ENCODE measurements around the gene C12orf57. TPM values are rescaled to one million over a fixed set of nuclear protein-coding genes. Genes with fewer than 3 reads are reported as not detected.

C12orf57 gene
- total and polyA plus RNA-seq, 5 donors from 2014 or later, result 186 to 410 (median 329) TPM

DNA sequence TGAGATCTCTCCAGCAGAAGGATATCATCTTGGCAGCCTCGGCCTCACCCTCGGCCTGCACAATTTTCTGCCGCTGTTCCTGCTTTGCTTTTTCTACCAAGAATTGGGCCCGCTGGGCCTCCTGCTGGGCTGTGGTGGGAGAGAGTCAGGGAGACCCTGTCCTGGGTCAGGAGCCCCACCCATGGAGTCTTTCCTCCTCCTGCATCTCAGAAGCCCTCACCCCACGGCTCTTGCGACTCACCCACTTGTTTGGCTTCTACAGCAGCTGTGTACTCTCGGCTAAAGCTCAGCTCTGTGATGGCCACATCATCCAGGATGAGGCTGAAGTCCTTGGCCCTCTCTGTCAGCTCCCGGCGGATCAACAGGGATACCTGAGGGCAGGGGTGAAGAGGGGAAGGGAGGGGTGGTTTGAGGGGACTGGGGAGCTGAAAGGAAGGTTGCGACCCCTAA is 23.9 kb downstream of the C12orf57 start:
- DNase-seq (no peak), ATAC-seq (ENCODE audit: low read depth in 2 of 2) (no peak)
- H3K27ac Mint-ChIP-seq, result no peak overlapping the region
- no peak overlapping the region for H3K4me3 ChIP-seq (ENCODE audit: low read depth, low read length)
- H3K9me3 ChIP-seq (ENCODE audit: control insufficient read depth in 2 of 2, low read length in 2 of 2), result no peaks in the 10 kb centered on the region
- peaks cover 17 to 59% (median 35%) of the 10 kb centered on the region in 4 donors for H3K4me1 Mint-ChIP-seq
- no peaks in the 10 kb centered on the region for H3K9me3 Mint-ChIP-seq
- peaks cover 20% of the 10 kb centered on the region for H3K36me3 Mint-ChIP-seq
- H3K4me1 ChIP-seq (ENCODE audit: control insufficient read depth, insufficient read depth, low read length, poor library complexity, severe bottlenecking), result peaks cover 36% of the 10 kb centered on the region
- no peaks in the 10 kb centered on the region for H3K27me3 Mint-ChIP-seq
- no peaks in the 10 kb centered on the region for H3K27me3 ChIP-seq (ENCODE audit: control insufficient read depth, insufficient read depth, low read length)
- peak overlapping the region in 3 of 4 donors; percentile 31 to 61 (median 51) for H3K4me3 Mint-ChIP-seq
- no peak overlapping the region for H3K27ac ChIP-seq (ENCODE audit: insufficient read depth, low read length, poor library complexity, severe bottlenecking)
- H3K36me3 ChIP-seq (ENCODE audit: control insufficient read depth, insufficient read depth, low read length), result peaks cover 42% of the 10 kb centered on the region

DNA sequence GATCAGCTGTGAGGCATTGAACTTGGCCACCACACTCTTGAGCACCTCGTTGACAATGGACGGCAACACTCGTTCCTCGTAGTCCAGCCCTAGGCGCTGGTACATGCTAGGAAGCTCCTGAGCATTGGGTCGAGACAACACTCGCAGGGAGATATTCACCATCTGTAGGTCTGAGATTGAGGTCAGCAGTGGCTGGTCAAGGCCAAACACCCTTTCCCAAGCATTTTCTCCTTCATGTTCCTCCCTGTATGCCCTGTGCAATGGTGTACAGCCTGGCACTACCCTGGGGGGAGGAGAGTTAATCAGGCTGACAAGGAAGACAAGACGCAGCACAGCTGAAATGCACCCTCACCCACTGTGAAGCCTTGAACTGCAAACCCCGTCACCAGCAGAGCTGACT is 24.6 kb downstream of the C12orf57 start:
- no peaks in the 10 kb centered on the region for H3K27me3 ChIP-seq (ENCODE audit: control insufficient read depth, insufficient read depth, low read length)
- no peaks in the 10 kb centered on the region for H3K9me3 ChIP-seq (ENCODE audit: control insufficient read depth in 2 of 2, low read length in 2 of 2)
- no peak for DNase-seq
- peak overlapping the region; percentile 64 for H3K4me3 ChIP-seq (ENCODE audit: low read depth, low read length)
- H3K36me3 ChIP-seq (ENCODE audit: control insufficient read depth, insufficient read depth, low read length), result peaks cover 42% of the 10 kb centered on the region
- no peak overlapping the region for H3K27ac ChIP-seq (ENCODE audit: insufficient read depth, low read length, poor library complexity, severe bottlenecking)
- peaks cover 20% of the 10 kb centered on the region for H3K36me3 Mint-ChIP-seq
- peaks cover 17 to 62% (median 38%) of the 10 kb centered on the region in 4 donors for H3K4me1 Mint-ChIP-seq
- peak overlapping the region in 2 of 3 donors; percentile 91 to 99 for H3K27ac Mint-ChIP-seq
- H3K9me3 Mint-ChIP-seq, result no peaks in the 10 kb centered on the region
- H3K4me3 Mint-ChIP-seq, result peak overlapping the region; percentile 86 to 100 (median 98)
- H3K27me3 Mint-ChIP-seq, result no peaks in the 10 kb centered on the region
- no peak for ATAC-seq (ENCODE audit: low read depth in 2 of 2)
- peaks cover 32% of the 10 kb centered on the region for H3K4me1 ChIP-seq (ENCODE audit: control insufficient read depth, insufficient read depth, low read length, poor library complexity, severe bottlenecking)

DNA sequence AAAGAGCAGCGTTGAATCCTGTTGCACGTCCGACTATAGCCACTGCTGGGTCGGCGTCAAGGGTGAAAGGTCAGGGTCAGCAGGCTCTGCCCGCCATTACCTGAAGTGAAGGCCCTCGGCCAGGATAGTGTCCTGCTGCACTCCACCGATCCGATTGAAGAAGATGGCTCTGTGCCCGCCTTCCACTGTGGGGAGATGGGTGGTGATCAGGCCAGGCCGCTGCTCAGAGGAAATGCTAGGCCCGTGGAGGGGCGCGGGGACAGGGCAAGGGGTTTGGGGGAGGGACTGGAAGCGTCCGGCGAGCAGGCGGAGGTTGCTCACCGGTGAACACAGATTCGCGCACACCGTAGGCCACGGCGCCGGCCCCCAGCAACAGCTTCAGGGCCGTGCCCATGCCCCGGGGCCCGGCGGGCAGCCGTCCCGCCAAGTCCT is 26.3 kb downstream of the C12orf57 start:
- Mint-ChIP-seq H3K27ac (peak overlapping the region; percentile 26 to 100 (median 99)), H3K4me3 (peak overlapping the region; percentile 96 to 100 (median 100)), H3K36me3 (peaks cover 20% of the 10 kb centered on the region), H3K4me1 (peaks cover 17 to 50% (median 41%) of the 10 kb centered on the region in 4 donors), H3K27me3 (no peaks in the 10 kb centered on the region), H3K9me3 (no peaks in the 10 kb centered on the region)
- no peaks in the 10 kb centered on the region for H3K9me3 ChIP-seq (ENCODE audit: control insufficient read depth in 2 of 2, low read length in 2 of 2)
- H3K4me3 ChIP-seq (ENCODE audit: low read depth, low read length), result peak overlapping the region; percentile 99
- ATAC-seq (ENCODE audit: low read depth in 2 of 2), result peak in 1 of 2 donors; percentile 0
- peak overlapping the region; percentile 90 for H3K27ac ChIP-seq (ENCODE audit: insufficient read depth, low read length, poor library complexity, severe bottlenecking)
- peaks cover 53% of the 10 kb centered on the region for H3K36me3 ChIP-seq (ENCODE audit: control insufficient read depth, insufficient read depth, low read length)
- peak in 1 of 3 donors; percentile 16 for DNase-seq
- H3K4me1 ChIP-seq (ENCODE audit: control insufficient read depth, insufficient read depth, low read length, poor library complexity, severe bottlenecking), result peaks cover 25% of the 10 kb centered on the region
- no peaks in the 10 kb centered on the region for H3K27me3 ChIP-seq (ENCODE audit: control insufficient read depth, insufficient read depth, low read length)

DNA sequence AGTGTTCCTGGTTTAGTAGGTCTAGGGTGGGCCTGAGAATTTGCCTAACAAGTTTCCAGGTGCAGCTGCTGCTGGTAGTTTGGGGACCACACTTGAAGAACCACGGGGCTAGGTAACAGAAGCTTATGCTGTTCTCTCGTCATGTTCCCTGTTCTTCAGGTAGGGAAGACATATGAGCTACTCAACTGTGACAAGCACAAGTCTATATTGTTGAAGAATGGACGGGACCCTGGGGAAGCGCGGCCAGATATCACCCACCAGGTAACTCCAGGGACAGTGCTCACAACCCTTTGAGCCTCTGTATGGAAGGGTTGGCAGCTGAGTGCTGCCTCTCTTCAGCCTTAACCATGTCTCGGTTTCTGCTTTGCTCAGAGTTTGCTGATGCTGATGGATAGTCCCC is 30.4 kb downstream of the C12orf57 start:
- ATAC-seq (ENCODE audit: low read depth in 2 of 2), result no peak
- Mint-ChIP-seq H3K27me3 (no peaks in the 10 kb centered on the region), H3K27ac (no peak overlapping the region), H3K9me3 (no peaks in the 10 kb centered on the region), H3K36me3 (peaks cover 20% of the 10 kb centered on the region), H3K4me1 (peaks cover 13 to 37% (median 27%) of the 10 kb centered on the region in 4 donors), H3K4me3 (no peak overlapping the region)
- Histone ChIP-seq H3K36me3 (ENCODE audit: control insufficient read depth, insufficient read depth, low read length) (peaks cover 51% of the 10 kb centered on the region), H3K4me3 (ENCODE audit: low read depth, low read length) (no peak overlapping the region), H3K27ac (ENCODE audit: insufficient read depth, low read length, poor library complexity, severe bottlenecking) (no peak overlapping the region), H3K4me1 (ENCODE audit: control insufficient read depth, insufficient read depth, low read length, poor library complexity, severe bottlenecking) (peaks cover 19% of the 10 kb centered on the region), H3K9me3 (ENCODE audit: control insufficient read depth in 2 of 2, low read length in 2 of 2) (no peaks in the 10 kb centered on the region), H3K27me3 (ENCODE audit: control insufficient read depth, insufficient read depth, low read length) (no peaks in the 10 kb centered on the region)
- no peak for DNase-seq

DNA sequence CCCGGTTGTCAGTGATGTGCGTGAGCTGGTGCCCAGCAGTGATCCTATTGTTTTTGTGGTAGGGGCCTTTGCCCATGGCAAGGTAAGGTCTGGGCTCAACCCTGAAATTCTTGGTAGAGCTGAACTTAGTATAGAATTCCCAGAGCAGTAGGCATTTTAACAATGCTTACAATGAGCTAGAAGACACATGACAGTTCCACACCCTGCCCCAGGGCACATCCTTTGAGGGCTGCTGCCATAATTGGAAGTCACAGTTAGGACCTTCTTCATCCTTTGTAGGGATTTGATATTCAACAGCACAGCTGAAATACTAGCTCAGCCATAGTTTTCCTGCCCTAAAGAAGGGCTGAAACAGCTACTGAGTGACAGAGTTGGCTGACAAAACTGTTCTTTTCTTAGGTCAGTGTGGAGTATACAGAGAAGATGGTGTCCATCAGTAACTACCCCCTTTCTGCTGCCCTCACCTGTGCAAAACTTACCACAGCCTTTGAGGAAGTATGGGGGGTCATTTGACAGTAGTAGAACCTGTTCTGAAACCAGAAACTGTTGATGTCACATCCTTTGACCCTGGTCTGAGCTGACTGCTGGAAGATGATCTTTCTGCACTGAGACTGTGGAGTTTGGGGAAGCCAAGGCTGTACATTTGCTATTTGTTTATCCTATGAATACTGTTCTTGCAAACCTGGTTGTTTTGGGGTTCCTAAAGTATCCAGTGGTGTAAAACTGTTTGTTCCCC is 31.6 kb downstream of the C12orf57 start:
- Mint-ChIP-seq H3K4me3 (peak overlapping the region in 1 of 4 donors; percentile 66), H3K27me3 (no peaks in the 10 kb centered on the region), H3K36me3 (peaks cover 19% of the 10 kb centered on the region), H3K9me3 (no peaks in the 10 kb centered on the region), H3K27ac (no peak overlapping the region), H3K4me1 (peaks cover 12 to 27% (median 24%) of the 10 kb centered on the region in 4 donors)
- Histone ChIP-seq H3K27ac (ENCODE audit: insufficient read depth, low read length, poor library complexity, severe bottlenecking) (no peak overlapping the region), H3K27me3 (ENCODE audit: control insufficient read depth, insufficient read depth, low read length) (no peaks in the 10 kb centered on the region), H3K36me3 (ENCODE audit: control insufficient read depth, insufficient read depth, low read length) (peaks cover 59% of the 10 kb centered on the region), H3K4me3 (ENCODE audit: low read depth, low read length) (no peak overlapping the region), H3K9me3 (ENCODE audit: control insufficient read depth in 2 of 2, low read length in 2 of 2) (no peaks in the 10 kb centered on the region), H3K4me1 (ENCODE audit: control insufficient read depth, insufficient read depth, low read length, poor library complexity, severe bottlenecking) (peaks cover 7% of the 10 kb centered on the region)
- ATAC-seq (ENCODE audit: low read depth in 2 of 2), result no peak
- DNase-seq, result no peak

DNA sequence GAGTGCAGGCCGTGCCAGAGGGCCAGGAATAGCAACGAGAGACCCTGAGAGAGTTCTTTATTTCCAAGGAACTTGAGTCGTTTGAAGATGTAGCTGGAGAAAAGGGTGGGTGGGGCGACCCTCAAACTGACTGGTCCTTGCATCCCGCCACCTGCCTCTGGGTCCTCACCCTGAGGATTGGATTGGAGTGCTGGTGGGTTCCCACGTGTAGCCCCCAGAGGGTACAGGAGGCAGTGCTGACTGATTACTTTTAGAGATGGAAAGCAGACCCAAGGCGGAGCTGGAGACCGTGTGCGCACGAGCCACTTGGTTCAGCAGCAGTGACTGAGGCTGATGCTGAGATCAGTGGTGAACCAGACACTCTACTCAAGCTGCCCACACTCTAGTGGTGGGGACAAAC is 33.8 kb downstream of the C12orf57 start:
- Histone ChIP-seq H3K9me3 (ENCODE audit: control insufficient read depth in 2 of 2, low read length in 2 of 2) (no peaks in the 10 kb centered on the region), H3K4me3 (ENCODE audit: low read depth, low read length) (no peak overlapping the region), H3K27me3 (ENCODE audit: control insufficient read depth, insufficient read depth, low read length) (no peaks in the 10 kb centered on the region), H3K27ac (ENCODE audit: insufficient read depth, low read length, poor library complexity, severe bottlenecking) (no peak overlapping the region), H3K36me3 (ENCODE audit: control insufficient read depth, insufficient read depth, low read length) (peaks cover 77% of the 10 kb centered on the region), H3K4me1 (ENCODE audit: control insufficient read depth, insufficient read depth, low read length, poor library complexity, severe bottlenecking) (no peaks in the 10 kb centered on the region)
- peaks cover 26% of the 10 kb centered on the region for H3K36me3 Mint-ChIP-seq
- H3K27ac Mint-ChIP-seq, result no peak overlapping the region
- no peak for DNase-seq
- H3K4me1 Mint-ChIP-seq, result peaks cover 0 to 9% (median 7%) of the 10 kb centered on the region in 4 donors
- H3K4me3 Mint-ChIP-seq, result no peak overlapping the region
- H3K9me3 Mint-ChIP-seq, result no peaks in the 10 kb centered on the region
- no peak for ATAC-seq (ENCODE audit: low read depth in 2 of 2)
- H3K27me3 Mint-ChIP-seq, result no peaks in the 10 kb centered on the region

DNA sequence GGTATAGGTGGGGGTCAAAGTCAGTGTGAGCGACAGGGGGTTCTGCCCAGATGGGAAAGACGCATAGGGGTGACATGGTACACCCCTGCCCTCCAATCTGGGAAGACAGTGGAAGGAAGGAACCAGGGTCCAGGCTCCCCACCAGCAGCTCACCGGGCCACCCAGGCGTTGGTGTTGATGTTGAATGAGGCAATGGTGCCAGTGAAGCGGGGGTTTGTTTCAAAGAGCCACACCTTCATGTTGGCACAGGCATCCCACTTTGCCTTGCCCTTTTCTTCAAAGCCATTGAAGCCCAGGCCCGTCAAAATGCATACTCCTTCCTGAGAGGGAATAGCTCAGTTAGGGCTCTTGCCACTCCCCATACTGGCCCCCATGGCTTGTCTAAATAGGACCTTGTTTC is 34.4 kb downstream of the C12orf57 start:
- Mint-ChIP-seq H3K36me3 (peaks cover 29% of the 10 kb centered on the region), H3K27ac (peak overlapping the region in 1 of 3 donors; percentile 78), H3K9me3 (no peaks in the 10 kb centered on the region), H3K4me1 (peaks cover 0 to 9% (median 4%) of the 10 kb centered on the region in 4 donors), H3K27me3 (no peaks in the 10 kb centered on the region), H3K4me3 (no peak overlapping the region)
- no peaks in the 10 kb centered on the region for H3K27me3 ChIP-seq (ENCODE audit: control insufficient read depth, insufficient read depth, low read length)
- H3K27ac ChIP-seq (ENCODE audit: insufficient read depth, low read length, poor library complexity, severe bottlenecking), result no peak overlapping the region
- no peaks in the 10 kb centered on the region for H3K4me1 ChIP-seq (ENCODE audit: control insufficient read depth, insufficient read depth, low read length, poor library complexity, severe bottlenecking)
- H3K9me3 ChIP-seq (ENCODE audit: control insufficient read depth in 2 of 2, low read length in 2 of 2), result no peaks in the 10 kb centered on the region
- DNase-seq, result no peak
- H3K4me3 ChIP-seq (ENCODE audit: low read depth, low read length), result no peak overlapping the region
- no peak for ATAC-seq (ENCODE audit: low read depth in 2 of 2)
- peaks cover 81% of the 10 kb centered on the region for H3K36me3 ChIP-seq (ENCODE audit: control insufficient read depth, insufficient read depth, low read length)

DNA sequence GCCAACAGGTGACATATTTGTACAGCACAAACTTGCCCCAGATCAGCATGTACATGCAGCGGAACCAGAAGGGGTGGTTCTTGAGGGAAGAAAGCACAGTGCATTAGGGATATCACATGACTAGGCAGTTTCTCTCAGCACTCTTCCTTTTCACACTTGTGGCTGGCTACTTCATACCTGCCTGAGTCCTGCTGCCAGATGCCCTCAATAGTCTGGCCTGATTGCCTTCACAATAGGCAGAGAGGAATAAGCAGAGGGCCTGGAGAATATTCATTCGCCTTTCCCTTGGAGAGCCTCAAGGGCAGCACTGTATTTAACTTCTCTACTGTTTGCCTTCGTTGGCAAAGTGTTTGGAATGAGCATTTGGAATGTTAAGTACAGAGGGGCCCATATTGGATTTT is 34.8 kb downstream of the C12orf57 start:
- Mint-ChIP-seq H3K36me3 (peaks cover 32% of the 10 kb centered on the region), H3K4me1 (peaks cover 0 to 9% (median 4%) of the 10 kb centered on the region in 4 donors), H3K27ac (peak overlapping the region in 1 of 3 donors; percentile 78), H3K9me3 (no peaks in the 10 kb centered on the region), H3K4me3 (no peak overlapping the region), H3K27me3 (no peaks in the 10 kb centered on the region)
- Histone ChIP-seq H3K4me3 (ENCODE audit: low read depth, low read length) (no peak overlapping the region), H3K4me1 (ENCODE audit: control insufficient read depth, insufficient read depth, low read length, poor library complexity, severe bottlenecking) (no peaks in the 10 kb centered on the region), H3K27me3 (ENCODE audit: control insufficient read depth, insufficient read depth, low read length) (no peaks in the 10 kb centered on the region), H3K27ac (ENCODE audit: insufficient read depth, low read length, poor library complexity, severe bottlenecking) (no peak overlapping the region), H3K36me3 (ENCODE audit: control insufficient read depth, insufficient read depth, low read length) (peaks cover 83% of the 10 kb centered on the region), H3K9me3 (ENCODE audit: control insufficient read depth in 2 of 2, low read length in 2 of 2) (no peaks in the 10 kb centered on the region)
- DNase-seq (no peak), ATAC-seq (ENCODE audit: low read depth in 2 of 2) (no peak)
